Hepatocyte (in vitro differentiated cells): ENCODE results near the gene HLTF.

ENCODE experiments used
- EZH2phosphoT487 ChIP-seq: fragments of 200-600 bp; sonication (generic); IDR thresholded peaks from one replicate; pipeline ENCODE4 v1.6.1; 2018; ENCODE audit warnings: antibody characterized with exemption, mild to moderate bottlenecking, low read depth, moderate library complexity; ENCODE audit not compliant: unreplicated experiment, severe bottlenecking
- TF ChIP-seq, protein P1 (sequence below): fragments of 200-600 bp; sonication (generic); IDR thresholded peaks from 2 replicates; pipeline ENCODE4 v1.5.1; 2016; ENCODE audit warnings: antibody characterized with exemption, mild to moderate bottlenecking; ENCODE audit not compliant: poor library complexity

DNA sequence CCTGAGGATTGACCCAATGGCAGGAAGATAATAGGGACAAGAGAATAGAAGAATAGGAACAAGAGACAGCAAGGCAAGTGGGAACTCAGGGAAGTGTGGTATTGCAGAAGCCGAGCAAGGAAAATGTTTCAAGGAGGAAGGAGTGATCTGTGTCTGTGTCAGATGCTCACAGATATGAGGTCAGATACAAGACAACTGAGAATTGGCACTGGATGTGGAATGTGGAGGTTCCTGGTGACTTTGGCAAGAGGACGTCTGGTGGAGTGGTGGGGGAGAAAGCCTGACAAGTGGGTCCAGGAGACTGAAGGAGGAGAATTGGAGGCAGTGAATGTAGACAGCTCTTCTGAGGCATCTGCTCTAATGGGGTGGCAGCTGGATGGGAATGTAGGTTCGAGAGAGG is 70.9 kb downstream of the HLTF start:
- TF ChIP-seq, protein P1, sequence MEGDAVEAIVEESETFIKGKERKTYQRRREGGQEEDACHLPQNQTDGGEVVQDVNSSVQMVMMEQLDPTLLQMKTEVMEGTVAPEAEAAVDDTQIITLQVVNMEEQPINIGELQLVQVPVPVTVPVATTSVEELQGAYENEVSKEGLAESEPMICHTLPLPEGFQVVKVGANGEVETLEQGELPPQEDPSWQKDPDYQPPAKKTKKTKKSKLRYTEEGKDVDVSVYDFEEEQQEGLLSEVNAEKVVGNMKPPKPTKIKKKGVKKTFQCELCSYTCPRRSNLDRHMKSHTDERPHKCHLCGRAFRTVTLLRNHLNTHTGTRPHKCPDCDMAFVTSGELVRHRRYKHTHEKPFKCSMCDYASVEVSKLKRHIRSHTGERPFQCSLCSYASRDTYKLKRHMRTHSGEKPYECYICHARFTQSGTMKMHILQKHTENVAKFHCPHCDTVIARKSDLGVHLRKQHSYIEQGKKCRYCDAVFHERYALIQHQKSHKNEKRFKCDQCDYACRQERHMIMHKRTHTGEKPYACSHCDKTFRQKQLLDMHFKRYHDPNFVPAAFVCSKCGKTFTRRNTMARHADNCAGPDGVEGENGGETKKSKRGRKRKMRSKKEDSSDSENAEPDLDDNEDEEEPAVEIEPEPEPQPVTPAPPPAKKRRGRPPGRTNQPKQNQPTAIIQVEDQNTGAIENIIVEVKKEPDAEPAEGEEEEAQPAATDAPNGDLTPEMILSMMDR = no peak
- no peak for TF ChIP-seq EZH2phosphoT487
